HG03066 (cell line): ENCODE results near the gene SIGLEC10.
"Not testable (repeated sequence)": the region's sequence is repeated elsewhere in the genome, so short reads cannot be mapped to it uniquely, and the experiment has no call there.

Experiments used
- ATAC-seq: cut with Tn5 transposase; IDR thresholded peaks from one replicate; pipeline ENCODE4 v1.9.1; 2021; ENCODE audit warnings: low read depth; ENCODE audit not compliant: unreplicated experiment

Gene SIGLEC10, protein sequence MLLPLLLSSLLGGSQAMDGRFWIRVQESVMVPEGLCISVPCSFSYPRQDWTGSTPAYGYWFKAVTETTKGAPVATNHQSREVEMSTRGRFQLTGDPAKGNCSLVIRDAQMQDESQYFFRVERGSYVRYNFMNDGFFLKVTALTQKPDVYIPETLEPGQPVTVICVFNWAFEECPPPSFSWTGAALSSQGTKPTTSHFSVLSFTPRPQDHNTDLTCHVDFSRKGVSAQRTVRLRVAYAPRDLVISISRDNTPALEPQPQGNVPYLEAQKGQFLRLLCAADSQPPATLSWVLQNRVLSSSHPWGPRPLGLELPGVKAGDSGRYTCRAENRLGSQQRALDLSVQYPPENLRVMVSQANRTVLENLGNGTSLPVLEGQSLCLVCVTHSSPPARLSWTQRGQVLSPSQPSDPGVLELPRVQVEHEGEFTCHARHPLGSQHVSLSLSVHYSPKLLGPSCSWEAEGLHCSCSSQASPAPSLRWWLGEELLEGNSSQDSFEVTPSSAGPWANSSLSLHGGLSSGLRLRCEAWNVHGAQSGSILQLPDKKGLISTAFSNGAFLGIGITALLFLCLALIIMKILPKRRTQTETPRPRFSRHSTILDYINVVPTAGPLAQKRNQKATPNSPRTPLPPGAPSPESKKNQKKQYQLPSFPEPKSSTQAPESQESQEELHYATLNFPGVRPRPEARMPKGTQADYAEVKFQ

GRCh38 chr19:51417107-51417809, at the start of gene SIGLEC10:
SIGLEC10 (minus strand) TSS chr19:51417642; CDS start chr19:51417581, 61 bp downstream.
- no peak for ATAC-seq

GRCh38 chr19:51466723-51467122, 49.3 kb upstream of the SIGLEC10 start:
- ATAC-seq, result no peak

GRCh38 chr19:51463976-51464581, 46.6 kb upstream of the SIGLEC10 start:
- not testable (repeated sequence) for ATAC-seq

DNA sequence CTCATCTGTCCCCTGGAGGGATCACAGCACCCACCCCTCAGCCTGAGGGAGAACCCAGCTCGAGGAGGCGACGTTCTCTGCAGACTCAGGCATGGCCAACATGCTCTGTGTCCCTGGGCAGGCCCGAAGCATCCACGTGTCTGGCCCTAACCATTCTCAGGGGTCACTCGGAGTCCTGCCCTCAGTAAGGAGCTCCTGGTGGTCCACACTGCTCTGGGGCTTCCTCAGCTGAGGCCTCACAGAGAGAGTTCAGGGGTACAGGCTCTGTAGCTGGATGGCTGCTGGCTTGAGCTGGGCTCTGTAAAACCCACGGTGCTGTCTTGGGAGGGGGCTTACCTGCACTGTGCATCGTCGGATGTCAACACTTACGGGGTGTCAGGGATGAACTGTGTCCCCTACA, 45.2 kb upstream of the SIGLEC10 start:
- no peak for ATAC-seq

GRCh38 chr19:51462276-51462675, 44.8 kb upstream of the SIGLEC10 start:
- ATAC-seq, result no peak

DNA sequence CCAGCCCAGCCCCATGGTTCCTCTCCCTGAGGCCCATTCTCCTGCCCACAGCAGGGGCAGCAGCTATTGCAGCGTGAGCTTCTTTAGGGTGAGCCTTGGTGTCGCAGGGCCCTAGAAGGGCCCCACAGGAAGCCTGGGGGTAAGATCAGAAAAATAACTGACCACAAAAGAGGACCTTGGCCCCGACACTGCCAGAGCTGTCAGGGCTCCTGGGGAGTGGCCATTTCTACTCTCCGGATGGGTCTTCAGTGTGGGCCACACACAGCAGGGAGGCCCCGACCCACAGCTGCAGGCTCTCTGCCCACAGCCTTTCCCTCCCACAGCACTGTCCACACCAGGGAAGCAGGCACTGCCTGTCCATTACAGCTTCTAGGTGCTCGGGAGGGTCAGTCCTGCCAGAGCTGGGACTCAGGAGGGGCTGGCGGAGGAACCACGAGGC, 44.3 kb upstream of the SIGLEC10 start:
- ATAC-seq, result no peak

DNA sequence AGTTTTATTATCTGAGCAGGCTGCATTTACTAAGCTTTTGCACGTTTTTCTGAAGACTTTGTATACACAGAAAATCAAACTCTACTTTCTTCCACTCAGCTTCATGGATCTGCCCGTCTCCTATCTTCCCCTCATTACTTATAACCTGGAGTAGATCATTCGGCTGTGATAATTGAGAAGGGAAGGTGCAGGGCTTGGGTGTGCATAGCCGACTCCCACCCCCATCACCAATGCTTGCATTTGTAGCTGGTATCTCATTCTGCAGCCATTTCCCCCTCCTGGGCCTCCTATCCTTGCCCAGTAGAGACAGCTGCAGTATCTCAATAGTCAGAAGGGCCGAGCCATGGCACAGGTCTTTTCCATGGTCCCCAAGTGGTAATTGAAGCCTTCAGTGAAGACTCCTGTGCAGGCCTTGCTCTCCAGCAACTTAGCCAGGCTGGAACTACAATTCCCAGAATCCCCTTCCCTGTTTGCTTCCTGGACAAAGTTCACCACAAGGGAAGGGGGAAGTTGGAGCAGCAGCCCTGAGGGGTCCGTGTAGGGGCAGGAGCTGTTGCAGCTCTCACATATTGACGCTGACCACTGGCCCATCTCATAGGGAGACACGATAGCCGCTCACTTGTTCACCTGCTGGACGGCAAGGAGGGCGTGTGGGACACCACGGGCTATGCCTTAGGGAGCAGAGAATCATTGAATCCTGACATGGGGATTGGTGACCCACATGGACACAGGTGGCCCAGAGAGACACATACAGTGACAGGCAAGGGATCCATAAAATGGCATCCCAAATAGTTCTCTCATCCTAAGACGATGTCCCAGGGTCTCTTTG, 42.9 kb upstream of the SIGLEC10 start:
- no peak for ATAC-seq

GRCh38 chr19:51458899-51459505, 41.6 kb upstream of the SIGLEC10 start:
- ATAC-seq, result no peak

GRCh38 chr19:51458051-51458645, 40.7 kb upstream of the SIGLEC10 start, which contains the start of gene SIGLEC8:
SIGLEC8 (minus strand) TSS chr19:51458454; CDS start chr19:51458387, 67 bp downstream.
- ATAC-seq, result no peak

DNA sequence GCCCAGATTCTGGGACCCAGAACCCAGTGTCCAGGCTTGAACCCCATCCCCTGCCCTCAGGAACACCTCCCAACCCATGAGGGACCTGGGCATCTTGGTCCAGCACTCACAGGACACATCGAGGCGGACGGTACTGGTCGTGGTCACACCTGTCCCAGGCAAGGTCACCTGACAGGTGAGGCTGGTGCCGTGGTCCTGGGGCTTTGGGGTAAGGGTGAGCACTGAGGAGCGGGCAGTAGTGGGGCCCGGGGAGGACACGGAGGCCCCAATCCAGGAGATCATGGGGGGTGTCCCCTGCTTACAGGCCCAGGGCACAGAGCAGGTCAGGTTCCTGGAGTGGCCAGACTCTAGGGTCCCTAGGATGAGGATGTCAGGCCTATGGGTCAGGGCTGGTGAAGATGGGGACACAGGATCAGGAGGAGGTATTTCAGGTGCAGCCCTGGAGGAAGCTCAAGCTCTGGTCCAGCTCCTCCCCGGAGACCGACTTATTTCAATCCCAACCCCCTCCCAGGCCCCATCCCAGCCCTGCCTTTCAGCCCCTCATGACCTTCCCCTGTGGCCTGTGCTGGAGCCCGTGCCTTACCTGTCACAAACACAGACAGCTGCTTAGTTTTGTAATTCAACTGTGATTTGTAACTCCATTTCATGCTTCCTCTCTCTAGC, 40.0 kb upstream of the SIGLEC10 start:
- ATAC-seq, result no peak

- ATAC-seq, result no peak
Measured at GRCh38 chr19:51456541-51457290, 39.3 kb upstream of the SIGLEC10 start.

- no peak for ATAC-seq
Measured at GRCh38 chr19:51450730-51451307, 33.4 kb upstream of the SIGLEC10 start.

- no peak for ATAC-seq
Measured at GRCh38 chr19:51448411-51449016, 31.1 kb upstream of the SIGLEC10 start.

DNA sequence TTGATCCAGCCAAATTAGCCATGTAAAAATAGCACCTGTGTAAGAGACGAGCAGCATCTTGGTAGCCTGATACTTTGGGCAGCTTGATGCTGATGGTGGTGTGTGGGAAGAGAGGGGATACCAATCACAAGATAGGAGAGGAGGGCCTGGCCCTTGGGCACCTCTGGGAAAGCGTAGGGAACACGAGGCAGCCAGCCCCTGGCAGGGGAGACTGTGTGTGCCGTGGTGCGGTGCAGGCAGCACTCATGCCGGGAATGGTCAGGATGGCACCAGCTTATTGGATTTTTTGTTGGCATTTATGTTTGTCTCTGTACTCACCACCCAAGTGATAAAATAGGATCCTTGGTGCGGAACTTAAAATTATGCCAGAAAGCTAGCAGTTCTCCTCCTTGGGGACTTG, 30.6 kb upstream of the SIGLEC10 start:
- ATAC-seq, result no peak

DNA sequence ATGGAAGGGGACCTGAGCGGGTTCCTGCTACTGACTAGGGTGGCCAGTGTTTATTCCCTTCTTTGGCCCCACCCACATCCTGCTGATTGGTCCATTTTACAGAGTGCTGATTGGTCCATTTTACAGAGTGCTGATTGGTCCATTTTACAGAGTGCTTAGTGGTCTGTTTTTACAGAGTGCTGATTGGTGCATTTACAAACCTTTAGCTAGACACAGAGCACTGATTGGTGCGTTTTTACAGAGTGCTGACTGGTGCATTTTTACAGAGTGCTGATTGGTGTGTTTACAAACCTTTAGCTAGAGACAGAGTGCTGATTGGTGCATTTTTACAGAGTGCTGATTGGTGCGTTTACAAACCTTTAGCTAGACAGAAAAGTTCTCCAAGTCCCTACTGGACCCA, 30.1 kb upstream of the SIGLEC10 start:
- ATAC-seq, result not testable (repeated sequence)

DNA sequence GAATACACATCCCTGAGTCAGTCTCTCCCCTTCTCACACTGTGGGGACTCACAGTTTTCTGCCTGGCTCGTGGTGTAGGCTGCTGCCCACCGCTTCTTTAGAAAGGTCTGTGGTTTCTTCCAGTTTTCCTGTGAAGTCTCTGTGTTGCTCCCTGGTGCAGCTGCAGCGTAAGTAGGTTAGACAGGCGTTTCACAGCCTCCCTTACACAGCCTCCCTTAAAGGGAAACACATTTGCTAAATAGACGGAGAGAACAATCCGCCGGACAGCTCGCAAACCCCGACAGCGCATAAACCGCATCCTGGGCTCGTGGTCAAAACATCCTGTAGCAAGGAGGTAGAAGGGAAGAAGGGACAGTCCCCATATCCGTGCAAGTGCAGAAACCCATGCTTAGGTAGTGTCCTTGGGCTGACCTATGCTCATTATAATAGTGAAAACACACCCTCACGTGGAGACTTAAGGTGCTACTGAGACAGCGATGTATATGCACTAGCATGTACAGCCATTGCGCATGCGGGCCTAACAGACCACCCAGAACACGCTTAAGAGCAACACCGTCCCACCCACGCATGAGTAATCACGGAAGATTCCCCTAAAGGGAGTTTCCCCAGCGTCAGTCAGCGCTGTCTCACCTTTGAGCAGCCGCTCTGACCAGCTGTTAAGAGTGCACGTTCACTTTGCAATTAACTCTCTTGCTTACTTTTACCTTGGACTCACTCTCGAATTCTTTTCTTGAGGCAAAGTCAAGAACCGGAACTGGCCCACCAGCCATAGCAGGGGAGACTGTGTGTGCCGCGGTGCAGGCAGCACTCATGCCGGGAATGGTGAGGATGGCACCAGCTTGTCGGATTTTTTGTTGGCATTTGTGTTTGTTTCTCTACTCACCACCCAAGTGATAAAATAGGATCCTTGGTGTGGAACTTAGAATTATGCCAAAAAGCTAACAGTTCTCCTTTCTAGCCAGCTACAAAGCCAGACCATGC, 24.3 kb upstream of the SIGLEC10 start:
- peak; percentile 89 for ATAC-seq
